Measurements from ENCODE around the gene LRRC73.

Gene LRRC73

DNA sequence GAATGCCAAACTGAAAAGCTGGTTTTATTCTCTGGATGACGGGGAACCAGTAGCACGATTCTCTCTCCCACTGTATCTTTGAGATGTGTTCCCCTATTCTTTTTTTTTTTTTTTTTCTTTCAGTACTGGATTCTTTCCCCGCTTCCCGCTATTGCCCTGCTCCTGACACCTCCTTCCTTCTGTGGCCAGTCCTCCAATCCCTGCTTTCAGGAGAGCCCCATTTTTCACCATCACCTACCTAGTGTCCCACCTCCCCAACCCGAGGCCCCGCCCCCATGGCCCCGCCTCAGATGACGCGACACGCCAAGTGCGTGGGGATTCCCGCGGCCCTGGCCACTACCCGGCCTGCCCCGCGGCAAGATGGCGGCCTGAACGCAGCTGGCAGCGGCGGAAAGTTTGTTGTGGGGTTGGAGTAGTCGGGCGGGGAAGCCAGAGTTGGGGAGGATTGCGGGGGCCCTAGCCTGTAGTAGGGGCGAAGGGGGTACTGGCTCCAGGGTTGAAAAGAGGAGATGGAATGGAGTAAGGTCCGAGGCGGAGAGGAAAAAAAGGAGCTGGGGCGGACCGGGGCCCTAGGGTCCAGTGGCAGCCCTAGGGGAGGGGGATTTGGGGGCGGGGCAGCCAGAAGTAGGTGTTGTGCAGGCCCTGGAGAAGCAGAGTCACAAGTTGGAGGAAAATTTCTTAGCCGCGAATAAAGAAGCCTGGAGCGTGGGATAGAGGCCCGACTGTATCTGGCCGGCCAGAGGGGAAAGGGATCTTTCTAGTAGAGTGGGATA, 32.7 kb downstream of the LRRC73 start, which contains the start of gene TJAP1:
TSS of gene TJAP1 (plus strand) at position 336 of the 773 bp plus-strand sequence. CDS start 21,432 bp downstream, outside the sequence.
- no peak for DNase-seq (ENCODE audit: extremely low read depth, low read depth)
- TF ChIP-seq, protein P1, sequence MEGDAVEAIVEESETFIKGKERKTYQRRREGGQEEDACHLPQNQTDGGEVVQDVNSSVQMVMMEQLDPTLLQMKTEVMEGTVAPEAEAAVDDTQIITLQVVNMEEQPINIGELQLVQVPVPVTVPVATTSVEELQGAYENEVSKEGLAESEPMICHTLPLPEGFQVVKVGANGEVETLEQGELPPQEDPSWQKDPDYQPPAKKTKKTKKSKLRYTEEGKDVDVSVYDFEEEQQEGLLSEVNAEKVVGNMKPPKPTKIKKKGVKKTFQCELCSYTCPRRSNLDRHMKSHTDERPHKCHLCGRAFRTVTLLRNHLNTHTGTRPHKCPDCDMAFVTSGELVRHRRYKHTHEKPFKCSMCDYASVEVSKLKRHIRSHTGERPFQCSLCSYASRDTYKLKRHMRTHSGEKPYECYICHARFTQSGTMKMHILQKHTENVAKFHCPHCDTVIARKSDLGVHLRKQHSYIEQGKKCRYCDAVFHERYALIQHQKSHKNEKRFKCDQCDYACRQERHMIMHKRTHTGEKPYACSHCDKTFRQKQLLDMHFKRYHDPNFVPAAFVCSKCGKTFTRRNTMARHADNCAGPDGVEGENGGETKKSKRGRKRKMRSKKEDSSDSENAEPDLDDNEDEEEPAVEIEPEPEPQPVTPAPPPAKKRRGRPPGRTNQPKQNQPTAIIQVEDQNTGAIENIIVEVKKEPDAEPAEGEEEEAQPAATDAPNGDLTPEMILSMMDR (IDR thresholded peaks at IDR 0.05; ENCODE audit: low read depth, low read length) = no peak

DNA sequence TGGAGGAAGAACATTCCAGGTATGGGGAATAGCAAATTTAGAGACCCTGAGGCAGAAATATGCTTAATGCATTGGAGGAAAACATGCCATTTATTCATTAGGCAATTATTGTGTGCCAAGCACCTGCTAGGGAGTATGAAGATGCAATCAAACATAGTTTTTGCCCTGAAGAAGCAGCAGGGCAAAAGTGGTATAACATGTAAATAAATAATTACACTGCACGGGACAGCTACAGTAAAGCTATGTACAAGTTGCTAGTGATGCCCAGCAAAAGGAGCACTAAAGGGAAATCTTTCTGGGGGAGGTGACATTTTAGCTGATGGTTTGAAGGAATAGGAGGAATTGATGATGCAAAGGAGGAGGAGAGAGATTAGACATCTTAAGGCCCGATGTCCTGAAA, 33.4 kb downstream of the LRRC73 start:
- no peak for DNase-seq (ENCODE audit: extremely low read depth, low read depth)
- TF ChIP-seq, protein P1 (IDR thresholded peaks at IDR 0.05; ENCODE audit: low read depth, low read length) = no peak

DNA sequence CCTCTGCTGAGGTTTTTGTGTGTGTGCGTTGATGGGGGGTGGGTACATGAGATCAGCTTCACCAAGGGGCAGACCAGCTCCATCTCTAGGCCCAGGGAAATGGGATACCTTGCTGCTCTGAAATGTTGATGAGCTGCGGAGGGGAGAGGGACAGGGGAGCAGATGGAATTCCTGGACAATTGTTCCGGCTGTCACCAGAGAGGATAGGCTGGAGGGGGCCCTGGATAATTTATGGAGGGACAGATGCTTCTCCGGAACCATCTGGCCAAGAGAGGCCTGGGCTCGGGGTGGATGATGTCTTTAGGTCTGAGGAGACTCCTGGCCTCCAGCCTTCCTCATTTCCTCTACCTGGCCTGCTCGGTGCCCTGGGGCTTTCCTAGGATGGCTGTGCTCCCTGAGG, 34.6 kb downstream of the LRRC73 start:
- DNase-seq (ENCODE audit: extremely low read depth, low read depth) = no peak
- TF ChIP-seq, protein P1 (IDR thresholded peaks at IDR 0.05; ENCODE audit: low read depth, low read length) = no peak

DNA sequence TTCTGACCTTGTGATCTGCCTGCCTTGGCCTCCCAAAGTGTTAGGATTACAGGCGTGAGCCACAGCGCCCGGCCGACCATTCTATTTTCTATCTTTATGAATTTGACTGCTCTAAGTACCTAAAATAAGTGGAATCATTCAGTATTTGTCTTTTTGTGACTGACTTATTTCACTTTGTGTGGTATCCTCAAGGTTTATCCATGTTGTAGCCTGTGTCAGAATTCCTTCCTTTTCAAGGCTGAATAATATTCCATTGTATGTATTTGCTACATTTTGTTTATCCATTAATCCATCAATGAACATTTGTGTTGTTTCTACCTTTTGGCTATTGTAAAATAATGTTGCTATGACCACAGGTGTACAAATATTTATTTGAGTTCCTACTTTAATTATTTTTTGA, 37.6 kb downstream of the LRRC73 start:
- DNase-seq (ENCODE audit: extremely low read depth, low read depth) = no peak
- TF ChIP-seq, protein P1 (IDR thresholded peaks at IDR 0.05; ENCODE audit: low read depth, low read length) = no peak

DNA sequence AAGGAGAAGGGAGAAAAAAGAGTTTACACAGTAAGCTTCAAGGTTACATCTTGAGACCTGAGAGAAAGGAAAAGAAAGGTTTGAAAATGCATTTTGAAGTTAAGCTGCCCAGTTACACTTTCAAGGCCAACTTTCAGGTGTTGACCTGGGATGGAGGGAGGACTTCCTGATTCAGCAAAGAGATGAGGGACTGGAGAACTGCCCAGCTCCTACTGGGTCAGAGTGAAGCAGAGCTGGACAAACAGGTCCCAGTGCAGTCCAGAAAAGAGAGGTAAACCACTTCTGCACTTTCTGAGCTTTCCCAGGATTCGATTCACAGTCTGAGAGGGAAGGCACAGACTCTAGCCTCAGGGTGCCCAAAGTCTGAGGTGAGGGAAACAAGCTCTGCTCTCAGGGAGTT, 38.7 kb downstream of the LRRC73 start:
- TF ChIP-seq, protein P1 (IDR thresholded peaks at IDR 0.05; ENCODE audit: low read depth, low read length) = no peak
- no peak for DNase-seq (ENCODE audit: extremely low read depth, low read depth)

DNA sequence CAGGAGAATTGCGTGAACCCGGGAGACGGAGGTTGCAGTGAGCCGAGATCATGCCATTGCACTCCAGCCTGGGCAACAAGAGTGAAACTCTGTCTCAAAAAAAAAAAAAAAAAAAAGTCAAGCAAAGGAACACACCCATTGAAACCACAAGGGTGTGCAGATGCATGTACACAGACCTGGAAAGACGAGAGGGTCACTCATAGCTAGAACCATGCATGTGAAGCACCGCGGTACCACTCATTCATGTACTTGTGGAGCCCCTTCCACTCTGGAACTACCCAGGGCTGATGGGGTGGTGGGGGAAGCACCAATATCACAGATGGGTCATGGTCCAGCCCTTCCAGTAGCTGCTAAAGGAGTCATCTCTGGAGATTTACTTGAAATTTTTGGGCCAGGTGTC, 40.2 kb downstream of the LRRC73 start:
- TF ChIP-seq, protein P1 (IDR thresholded peaks at IDR 0.05; ENCODE audit: low read depth, low read length) = no peak
- DNase-seq (ENCODE audit: extremely low read depth, low read depth) = no peak

DNA sequence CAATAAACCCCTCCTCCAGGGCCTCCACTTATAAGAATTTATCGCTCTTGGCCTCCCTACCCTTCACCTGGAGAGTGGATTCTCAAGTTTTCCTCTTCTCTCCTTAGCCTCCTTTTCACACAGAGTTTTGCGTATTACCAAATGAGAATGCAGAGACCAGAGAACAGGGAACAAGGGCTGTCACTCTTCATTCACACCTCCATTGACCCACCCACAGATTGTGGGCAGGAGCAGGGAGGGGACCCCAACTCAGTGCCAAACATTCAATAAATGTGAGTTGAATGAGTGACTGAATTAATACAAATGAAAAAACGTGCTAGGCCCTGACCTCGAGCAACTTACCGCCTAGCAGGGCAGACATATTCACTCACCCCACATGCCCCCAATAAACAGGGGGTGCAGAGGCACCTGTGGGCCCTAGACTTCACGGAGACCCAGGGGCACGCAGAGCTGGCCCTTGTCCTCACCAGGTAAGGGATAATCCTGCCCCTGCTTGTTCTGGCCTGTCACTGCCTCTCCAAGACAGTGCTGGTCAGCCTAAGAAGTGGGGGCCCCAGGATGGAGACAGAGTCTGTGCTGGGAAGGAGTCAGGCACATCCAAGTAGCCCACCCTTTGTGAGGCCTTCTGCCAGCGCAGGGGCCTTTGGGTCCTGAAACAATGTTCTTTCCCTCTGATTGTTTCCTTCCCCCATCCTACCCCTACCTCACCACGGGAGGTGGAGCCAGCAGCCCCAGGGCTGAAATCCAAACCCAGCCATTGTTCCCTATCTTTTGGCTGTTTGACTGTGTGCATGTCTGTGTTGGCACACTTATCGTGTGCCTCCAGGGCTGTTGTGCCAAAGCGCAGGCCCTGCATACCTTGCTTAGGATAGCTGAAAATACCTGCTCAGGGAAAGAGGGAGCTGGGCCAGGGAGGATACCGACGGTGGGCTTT, 41.1 kb downstream of the LRRC73 start:
- TF ChIP-seq, protein P1 (IDR thresholded peaks at IDR 0.05; ENCODE audit: low read depth, low read length) = no peak
- DNase-seq (ENCODE audit: extremely low read depth, low read depth) = no peak

Data from AG09319 (cell line).